ENCODE measurements around the gene SCN7A. TPM values are rescaled to one million over a fixed set of nuclear protein-coding genes. Genes with fewer than 3 reads are reported as not detected.
A peak's percentile ranks its signal among the peaks of the same experiment; 100 is the strongest.

The SCN7A gene
- total and polyA plus RNA-seq, 9 donors: 31.2 to 133 (median 71.9) TPM

GRCh38 chr2:166487171-166487570 is 6.9 kb downstream of the SCN7A start:
- H3K27me3 ChIP-seq: no peaks in the 10 kb centered on the region
- no peaks in the 10 kb centered on the region for H3K36me3 ChIP-seq
- H3K4me1 ChIP-seq (ENCODE audit: insufficient read depth): peaks cover 11% of the 10 kb centered on the region
- H3K4me3 ChIP-seq: no peak overlapping the region
- TF ChIP-seq POLR2A (IDR thresholded peaks at IDR 0.05) (no peak), EP300 (IDR thresholded peaks at IDR 0.05) (no peak)
- no peak for DNase-seq
- no peaks in the 10 kb centered on the region for H3K9me3 ChIP-seq
- no peak overlapping the region for H3K27ac ChIP-seq
- 52 to 68% (median 65%) methylated on average over 1 of the region's 1 CpG for WGBS, 3 donors
- intact Hi-C loops (cut with DNase I): no loop called here

- Histone ChIP-seq H3K9me3 (no peaks in the 10 kb centered on the region), H3K4me1 (ENCODE audit: insufficient read depth) (peaks cover 11% of the 10 kb centered on the region), H3K4me3 (no peak overlapping the region), H3K36me3 (no peaks in the 10 kb centered on the region), H3K27me3 (no peaks in the 10 kb centered on the region), H3K27ac (peak overlapping the region in 1 of 2 donors; percentile 54)
- 10 to 17% (median 17%) methylated on average over 5 of the region's 5 CpGs for WGBS, 3 donors
- no peak for TF ChIP-seq CTCF (IDR thresholded peaks at IDR 0.05)
- no peak for TF ChIP-seq EP300 (IDR thresholded peaks at IDR 0.05)
- no peak for TF ChIP-seq POLR2A (IDR thresholded peaks at IDR 0.05)
- intact Hi-C loops (cut with DNase I): no loop called here
- DNase-seq: peak in 3 of 5 donors; percentile 31 to 57 (median 37)
Measured at GRCh38 chr2:166485558-166486178, 8.4 kb downstream of the SCN7A start.

DNA sequence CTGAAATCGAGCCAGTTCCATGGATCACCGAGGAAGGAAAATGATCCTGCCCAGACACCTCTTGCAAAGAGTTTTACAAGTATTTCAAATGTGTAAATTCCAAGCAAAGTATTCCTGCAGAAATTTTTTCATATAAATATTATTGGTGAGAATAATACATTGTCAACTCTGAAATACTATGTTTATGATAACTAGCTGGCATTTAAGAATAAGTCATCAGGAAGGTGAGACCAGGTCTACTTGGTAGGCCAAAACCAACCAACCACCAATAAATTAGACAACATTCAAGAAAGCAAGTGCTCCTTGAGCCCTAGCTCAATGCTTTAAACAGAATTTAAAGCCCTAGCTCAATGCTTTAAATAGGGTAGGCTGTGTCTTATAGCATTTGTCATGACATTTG is 21.7 kb downstream of the SCN7A start:
- 87 to 95% (median 93%) methylated on average over 2 of the region's 2 CpGs for WGBS, 3 donors
- Histone ChIP-seq H3K36me3 (peaks cover 2% of the 10 kb centered on the region), H3K27me3 (no peaks in the 10 kb centered on the region), H3K4me3 (no peak overlapping the region), H3K9me3 (no peaks in the 10 kb centered on the region), H3K27ac (no peak overlapping the region), H3K4me1 (ENCODE audit: insufficient read depth) (no peaks in the 10 kb centered on the region)
- no peak for DNase-seq
- intact Hi-C loops (cut with DNase I): no loop called here
- TF ChIP-seq POLR2A (IDR thresholded peaks at IDR 0.05): no peak
- TF ChIP-seq EP300 (IDR thresholded peaks at IDR 0.05): no peak
- TF ChIP-seq CTCF (IDR thresholded peaks at IDR 0.05): no peak

DNA sequence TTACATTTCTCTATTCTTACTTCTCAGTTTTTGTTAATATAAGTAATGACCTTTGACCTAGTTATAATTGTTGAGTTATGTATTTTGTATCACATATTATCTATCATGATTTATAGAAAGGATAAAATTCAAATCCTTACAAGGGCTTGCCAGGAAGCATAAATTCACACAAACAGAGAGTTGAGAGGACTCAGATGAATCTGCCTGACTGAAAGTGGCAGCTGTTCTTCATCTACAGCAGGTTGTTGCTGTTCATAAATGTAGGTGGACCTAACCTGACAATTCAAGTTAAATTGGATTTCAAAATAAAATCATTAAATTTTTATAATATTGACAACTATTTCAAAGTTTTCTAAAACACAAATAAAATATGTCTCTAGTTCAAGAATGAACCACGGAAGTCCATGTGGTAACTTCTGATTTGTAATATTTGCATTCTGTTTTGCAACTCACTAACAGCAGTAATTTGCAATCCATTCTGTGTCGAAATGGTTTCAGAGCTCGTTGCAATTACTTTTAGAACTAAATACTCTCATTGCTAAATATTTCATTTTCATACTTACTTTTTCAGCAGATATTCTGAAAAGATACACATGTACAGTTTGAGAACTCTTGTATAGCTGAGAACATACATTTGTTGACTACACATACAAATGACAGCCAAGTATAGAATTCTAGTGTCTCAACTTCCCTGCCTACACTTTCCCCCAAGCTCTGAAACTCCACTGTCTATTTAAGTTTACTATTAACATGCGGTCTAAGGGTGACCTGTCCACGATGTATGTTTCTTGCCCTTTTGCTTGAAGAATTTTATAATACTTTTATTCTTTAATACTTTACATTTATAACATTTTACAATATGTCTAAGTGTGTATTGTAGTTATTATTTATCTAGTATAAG is 25.7 kb downstream of the SCN7A start:
- intact Hi-C loops (cut with DNase I): no loop called here
- 88 to 92% (median 89%) methylated on average over 5 of the region's 5 CpGs for WGBS, 3 donors
- TF ChIP-seq CTCF (IDR thresholded peaks at IDR 0.05) (no peak), POLR2A (IDR thresholded peaks at IDR 0.05) (no peak), EP300 (IDR thresholded peaks at IDR 0.05) (no peak)
- Histone ChIP-seq H3K36me3 (peaks cover 2% of the 10 kb centered on the region), H3K4me3 (no peak overlapping the region), H3K27ac (no peak overlapping the region), H3K4me1 (ENCODE audit: insufficient read depth) (no peaks in the 10 kb centered on the region), H3K27me3 (no peaks in the 10 kb centered on the region), H3K9me3 (no peaks in the 10 kb centered on the region)
- DNase-seq: no peak

GRCh38 chr2:166464187-166464586 is 29.9 kb downstream of the SCN7A start:
- H3K4me3 ChIP-seq: no peak overlapping the region
- no peaks in the 10 kb centered on the region for H3K4me1 ChIP-seq (ENCODE audit: insufficient read depth)
- no peaks in the 10 kb centered on the region for H3K27me3 ChIP-seq
- DNase-seq: no peak
- H3K9me3 ChIP-seq: no peaks in the 10 kb centered on the region
- WGBS, 3 donors: 90 to 93% (median 90%) methylated on average over 1 of the region's 1 CpG
- H3K36me3 ChIP-seq: peaks cover 2% of the 10 kb centered on the region
- intact Hi-C loops (cut with DNase I): no loop called here
- no peak overlapping the region for H3K27ac ChIP-seq
- TF ChIP-seq CTCF (IDR thresholded peaks at IDR 0.05) (no peak), EP300 (IDR thresholded peaks at IDR 0.05) (no peak), POLR2A (IDR thresholded peaks at IDR 0.05) (no peak)

Measured in ovary (tissue), 9 donors.